Loucy (cell line): ENCODE data around the gene GAPDHS.

Experiments
- CTCF ChIP-seq: fragments of 200-600 bp; sonication (generic); conservative IDR thresholded peaks from 2 replicates; pipeline ENCODE4 v1.5.1; 2014; ENCODE audit warnings: mild to moderate bottlenecking, antibody characterized with exemption, low read length
- EZH2phosphoT487 ChIP-seq: fragments of 200-600 bp; IDR thresholded peaks from 2 replicates; pipeline ENCODE4 v1.6.1; 2018; ENCODE audit warnings: antibody characterized with exemption, mild to moderate bottlenecking, moderate library complexity, borderline replicate concordance

- TF ChIP-seq CTCF (no peak), EZH2phosphoT487 (no peak)
Observed at GRCh38 chr19:35546532-35546931, 13.3 kb downstream of the GAPDHS start.
